Astrocyte of the cerebellum (primary cell): Measurements from ENCODE around the gene NFKB1.

Experiments used
- DNase-seq: peaks from one replicate; pipeline ENCODE4 v3.0.0-alpha.2; 2011; ENCODE audit warnings: low read depth
- H3K4me3 ChIP-seq: 2 replicates; pipeline ENCODE4 v1.5.1; 2011; ENCODE audit warnings: mild to moderate bottlenecking, low read depth, low read length, moderate library complexity
- in situ Hi-C: cut with HindIII; loops from 2 replicates; pipeline ENCODE4 v1.10.0; 2017; ENCODE audit warnings: low sequenced_read_pairs
- TF ChIP-seq, protein P1 (sequence below): IDR thresholded peaks from 2 replicates; pipeline ENCODE4 v1.5.1; 2012; ENCODE audit warnings: low read length, low read depth, moderate library complexity, mild to moderate bottlenecking; ENCODE audit errors: missing control alignments

Gene NFKB1

DNA sequence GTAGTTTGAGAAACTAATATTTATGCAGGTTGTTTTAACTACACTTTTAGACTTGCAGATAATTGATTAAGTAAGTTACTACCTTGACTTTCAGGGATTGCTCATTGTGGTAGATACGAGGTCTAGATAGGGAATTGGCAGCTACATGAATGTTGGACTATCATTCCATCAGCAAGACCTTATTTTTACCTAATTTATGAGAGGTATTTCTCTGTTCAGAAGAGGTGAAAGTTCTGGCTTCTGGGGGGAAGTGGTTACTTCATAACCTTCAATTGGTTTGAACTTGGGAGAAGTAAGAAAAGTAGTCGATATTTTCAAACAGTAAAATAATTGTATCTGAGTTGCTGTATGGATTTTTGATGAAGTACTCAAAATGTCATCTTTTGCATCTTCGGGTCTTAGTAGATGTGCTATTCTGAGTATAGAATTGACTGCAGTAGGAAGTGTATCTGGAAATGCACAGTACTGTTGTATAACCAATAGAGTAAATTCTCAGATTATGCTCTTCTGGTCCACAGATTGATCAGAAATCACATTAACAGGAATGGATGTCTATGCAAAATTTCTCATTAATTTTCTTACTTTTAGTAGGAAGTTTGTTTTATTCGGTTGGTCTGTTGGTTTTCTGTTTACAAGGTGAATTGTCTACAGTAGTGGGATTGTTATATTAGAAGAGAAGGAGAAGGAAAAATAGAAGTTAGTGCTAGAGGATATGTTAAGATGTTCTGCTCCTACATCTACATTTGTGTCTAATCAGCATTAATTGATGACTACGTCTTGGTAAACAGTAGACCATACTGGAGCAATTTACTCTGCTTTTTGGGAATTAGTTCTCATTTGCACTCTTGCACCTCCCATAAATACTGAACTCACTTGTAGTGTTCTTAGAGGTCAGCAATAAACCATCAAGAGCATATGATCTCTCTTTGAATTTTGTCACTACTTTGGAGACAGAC is 3.0 kb downstream of the NFKB1 start:
- no peak for DNase-seq
- in situ Hi-C loops = no loop called here
- H3K4me3 ChIP-seq = no peak overlapping the region

DNA sequence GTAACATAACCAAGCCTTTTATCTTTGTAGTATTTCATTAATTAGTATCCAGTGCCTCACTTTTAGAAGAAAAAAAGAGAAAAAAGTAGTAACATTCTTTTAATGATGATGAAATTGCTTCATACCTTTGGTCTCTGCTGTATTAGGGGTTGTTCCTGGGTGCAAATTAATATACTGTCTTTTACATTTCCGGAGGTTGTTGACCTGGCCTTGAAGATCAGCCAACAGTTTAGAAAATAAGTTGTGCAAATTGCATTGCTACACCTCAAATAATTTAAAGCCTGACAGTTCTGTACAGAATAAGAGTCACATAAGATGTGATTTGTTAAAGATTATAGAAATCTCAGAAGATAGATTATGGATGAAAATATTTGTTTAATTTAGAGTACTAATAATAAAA is 3.8 kb downstream of the NFKB1 start:
- H3K4me3 ChIP-seq = no peak overlapping the region
- in situ Hi-C loops = no loop called here
- DNase-seq = no peak
- TF ChIP-seq, protein P1, sequence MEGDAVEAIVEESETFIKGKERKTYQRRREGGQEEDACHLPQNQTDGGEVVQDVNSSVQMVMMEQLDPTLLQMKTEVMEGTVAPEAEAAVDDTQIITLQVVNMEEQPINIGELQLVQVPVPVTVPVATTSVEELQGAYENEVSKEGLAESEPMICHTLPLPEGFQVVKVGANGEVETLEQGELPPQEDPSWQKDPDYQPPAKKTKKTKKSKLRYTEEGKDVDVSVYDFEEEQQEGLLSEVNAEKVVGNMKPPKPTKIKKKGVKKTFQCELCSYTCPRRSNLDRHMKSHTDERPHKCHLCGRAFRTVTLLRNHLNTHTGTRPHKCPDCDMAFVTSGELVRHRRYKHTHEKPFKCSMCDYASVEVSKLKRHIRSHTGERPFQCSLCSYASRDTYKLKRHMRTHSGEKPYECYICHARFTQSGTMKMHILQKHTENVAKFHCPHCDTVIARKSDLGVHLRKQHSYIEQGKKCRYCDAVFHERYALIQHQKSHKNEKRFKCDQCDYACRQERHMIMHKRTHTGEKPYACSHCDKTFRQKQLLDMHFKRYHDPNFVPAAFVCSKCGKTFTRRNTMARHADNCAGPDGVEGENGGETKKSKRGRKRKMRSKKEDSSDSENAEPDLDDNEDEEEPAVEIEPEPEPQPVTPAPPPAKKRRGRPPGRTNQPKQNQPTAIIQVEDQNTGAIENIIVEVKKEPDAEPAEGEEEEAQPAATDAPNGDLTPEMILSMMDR = no peak

More for the DNA sequence above, 3.0 kb downstream of the NFKB1 start:
- TF ChIP-seq, protein P1 = no peak

DNA sequence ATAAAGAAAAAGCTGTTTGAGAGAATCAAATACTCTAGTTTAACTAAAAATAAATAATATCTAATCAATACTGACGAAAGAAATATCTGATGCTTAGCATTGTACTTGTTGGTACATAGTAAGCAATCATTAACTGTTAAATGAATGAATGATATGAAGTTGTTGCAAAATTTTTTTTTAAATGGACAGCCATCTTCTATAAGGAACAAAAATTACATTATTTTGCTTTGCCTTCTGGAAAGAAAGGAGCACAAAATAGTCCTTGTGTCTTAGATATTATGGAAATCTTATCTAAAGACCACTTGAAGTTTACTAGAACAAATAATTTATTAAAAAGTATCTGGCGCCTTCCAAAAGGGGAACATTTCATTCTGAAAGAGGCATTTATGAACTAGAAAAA is 4.5 kb downstream of the NFKB1 start:
- DNase-seq = no peak
- TF ChIP-seq, protein P1 = no peak
- no peak overlapping the region for H3K4me3 ChIP-seq
- in situ Hi-C loops = no loop called here

DNA sequence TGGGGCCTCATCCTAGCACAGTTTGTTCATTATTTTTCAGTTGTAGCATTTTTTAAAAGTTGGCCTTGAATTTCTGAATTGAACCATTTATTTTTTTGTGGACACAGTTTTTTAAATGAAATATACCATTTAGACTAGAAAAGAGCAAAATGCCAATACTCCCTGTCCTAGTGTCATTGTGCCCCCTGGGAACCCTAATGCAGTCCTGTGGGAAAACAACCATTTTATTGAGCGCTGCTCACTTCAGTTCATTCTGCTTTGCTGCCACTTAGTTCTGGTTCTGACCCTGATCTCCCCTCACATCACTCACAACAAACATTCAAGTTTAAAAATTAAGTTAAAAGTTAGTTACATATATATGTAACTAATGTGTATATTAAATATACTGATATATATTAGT is 5.4 kb downstream of the NFKB1 start:
- no peak for DNase-seq
- no peak overlapping the region for H3K4me3 ChIP-seq
- TF ChIP-seq, protein P1 = no peak
- in situ Hi-C loops = no loop called here

DNA sequence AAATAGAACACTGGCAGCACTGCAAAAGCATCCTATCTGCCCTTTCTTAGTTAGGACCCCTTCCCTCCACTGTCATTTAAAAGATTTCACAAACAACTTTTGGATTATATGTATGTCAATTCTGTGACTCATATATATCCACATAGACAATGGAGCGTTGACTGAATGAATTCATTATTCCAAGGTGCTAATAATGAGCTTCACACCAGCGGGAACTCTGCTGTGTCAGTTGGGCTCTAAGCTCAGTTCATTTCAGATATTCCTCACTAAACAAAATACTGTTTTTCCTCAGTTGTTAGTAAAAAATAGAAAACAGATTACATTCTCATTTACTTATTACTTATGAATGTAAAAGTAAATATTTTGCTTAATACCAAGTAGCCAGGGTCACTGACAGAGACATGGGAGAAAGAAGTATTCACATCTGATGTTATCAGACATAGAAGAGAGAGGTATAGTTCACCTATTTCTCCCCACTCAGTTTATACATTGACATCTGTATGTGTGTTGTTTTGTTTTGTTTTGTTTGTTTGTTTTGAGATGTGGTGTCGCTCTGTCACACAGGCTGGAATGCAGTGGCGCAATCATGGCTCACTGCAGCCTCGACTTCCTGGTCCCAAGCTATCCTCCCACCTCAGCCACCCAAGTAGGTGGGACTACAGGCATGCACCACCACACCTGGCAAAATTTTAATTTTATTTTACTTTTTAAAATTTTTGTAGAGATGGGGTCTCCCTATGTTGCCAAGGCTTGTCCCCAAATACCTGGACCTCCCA is 10.9 kb downstream of the NFKB1 start:
- H3K4me3 ChIP-seq = no peak overlapping the region
- TF ChIP-seq, protein P1 = no peak
- no peak for DNase-seq
- in situ Hi-C loops = no loop called here

DNA sequence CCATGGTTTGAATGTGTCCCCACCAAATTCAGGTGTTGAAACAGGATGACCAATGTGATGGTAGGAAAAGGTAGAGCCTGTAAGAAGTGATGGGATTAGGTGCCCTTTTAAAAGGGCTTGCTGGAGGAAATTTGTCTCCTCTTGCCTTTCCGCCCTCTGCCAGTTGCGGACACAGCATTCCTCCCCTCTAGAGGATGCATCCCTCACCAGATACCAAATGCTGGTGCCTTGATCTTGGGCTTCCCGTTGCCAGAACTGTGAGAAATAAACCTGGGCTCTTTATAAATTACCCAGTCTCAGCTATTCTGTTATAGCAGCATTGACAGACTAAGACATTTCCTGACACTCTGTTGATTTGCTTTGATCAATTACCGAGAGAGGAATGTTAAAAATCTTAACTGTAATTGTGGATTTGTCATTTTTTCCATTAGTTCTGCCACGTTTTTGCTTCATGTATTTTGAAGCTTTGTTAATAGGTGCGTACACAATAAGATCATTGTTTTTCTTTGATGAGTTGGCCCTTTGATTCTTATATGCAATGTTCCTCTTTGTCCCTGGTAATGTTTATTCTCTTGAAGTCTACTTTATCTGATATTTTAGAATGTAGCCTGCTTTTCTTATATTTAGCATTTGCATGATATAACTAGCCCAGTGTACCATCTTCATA is 13.3 kb downstream of the NFKB1 start:
- H3K4me3 ChIP-seq = no peak overlapping the region
- TF ChIP-seq, protein P1 = no peak
- in situ Hi-C loops = no loop called here
- DNase-seq = no peak
